ENCODE data around the gene NHP2.

DNA sequence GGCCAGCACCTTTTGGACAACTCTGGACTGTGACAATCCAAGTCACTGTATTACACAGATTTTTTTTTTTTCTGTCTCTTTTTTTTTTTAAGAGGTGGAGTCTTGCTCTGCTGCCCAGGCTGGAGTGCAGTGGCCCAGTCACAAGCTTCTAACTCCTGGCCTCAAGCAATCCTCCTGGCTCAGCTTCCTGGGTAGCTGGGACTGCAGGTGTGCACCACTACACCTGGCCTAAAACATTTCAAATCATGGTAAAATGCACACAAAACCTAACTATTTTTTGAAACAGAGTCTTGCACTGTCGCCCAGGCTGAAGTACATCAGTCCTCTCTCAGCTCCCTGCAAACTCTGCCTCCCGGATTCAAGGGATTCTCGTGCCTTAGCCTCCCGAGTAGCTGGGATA lies 47.6 kb downstream of the NHP2 start:
- TF ChIP-seq POLR2A (IDR thresholded peaks at IDR 0.05; ENCODE audit: low read depth, low read length) (no peak), TAF1 (IDR thresholded peaks at IDR 0.05; ENCODE audit: borderline replicate concordance, low read depth, low read length) (no peak)

Data from GM12892 (cell line).